H9 (cell line): ENCODE data around the gene CPNE2. TPM values are rescaled to one million over a fixed set of nuclear protein-coding genes. Genes with fewer than 3 reads are reported as not detected.

Experiments used
- DNase-seq: peaks from one replicate; pipeline ENCODE4 v3.0.0-alpha.2; 2017
- H2AFZ ChIP-seq: one replicate; pipeline ENCODE4 v1.6.1; 2013; ENCODE audit warnings: mild to moderate bottlenecking, low read length, control low read depth, moderate library complexity
- H2AK5ac ChIP-seq: 2 replicates; pipeline ENCODE4 v1.6.1; 2013; ENCODE audit warnings: low read length, control low read depth, mixed read lengths; ENCODE audit not compliant: insufficient read length
- H2BK120ac ChIP-seq: one replicate; pipeline ENCODE4 v1.6.1; 2013; ENCODE audit warnings: low read depth, mild to moderate bottlenecking, low read length, control low read depth, inconsistent platforms; ENCODE audit not compliant: poor library complexity, severe bottlenecking
- H2BK12ac ChIP-seq: 2 replicates; pipeline ENCODE4 v1.6.1; 2013; ENCODE audit warnings: low read length, control low read depth, mixed read lengths, low read depth; ENCODE audit not compliant: insufficient read length
- H2BK15ac ChIP-seq: 2 replicates; pipeline ENCODE4 v1.6.1; 2013; ENCODE audit warnings: low read depth, low read length, control low read depth
- H2BK20ac ChIP-seq: one replicate; pipeline ENCODE4 v1.6.1; 2013; ENCODE audit warnings: low read depth, mild to moderate bottlenecking, low read length, control low read depth, inconsistent platforms; ENCODE audit not compliant: poor library complexity, severe bottlenecking
- H2BK5ac ChIP-seq: 2 replicates; pipeline ENCODE4 v1.6.1; 2013; ENCODE audit warnings: low read length, control low read depth, mixed read lengths; ENCODE audit not compliant: insufficient read length
- H3K14ac ChIP-seq: 2 replicates; pipeline ENCODE4 v1.6.1; 2013; ENCODE audit warnings: low read length, control low read depth; ENCODE audit not compliant: insufficient read depth
- H3K18ac ChIP-seq: 2 replicates; pipeline ENCODE4 v1.6.1; 2013; ENCODE audit warnings: low read depth, mild to moderate bottlenecking, mixed read lengths, low read length, control low read depth; ENCODE audit not compliant: insufficient read length
- H3K23ac ChIP-seq: 2 replicates; pipeline ENCODE4 v1.6.1; 2013; ENCODE audit warnings: low read length, control low read depth, mixed read lengths, low read depth; ENCODE audit not compliant: insufficient read length
- H3K23me2 ChIP-seq: 2 replicates; pipeline ENCODE4 v1.6.1; 2013; ENCODE audit warnings: low read depth, mild to moderate bottlenecking, mixed read lengths, low read length, control low read depth; ENCODE audit not compliant: insufficient read length, poor library complexity, severe bottlenecking
- H3K27ac ChIP-seq: 2 replicates; pipeline ENCODE4 v1.5.1; 2013; ENCODE audit warnings: low read length, control low read depth, mixed read lengths, low read depth; ENCODE audit not compliant: insufficient read length
- H3K27me3 ChIP-seq: 2 replicates; pipeline ENCODE4 v1.6.1; 2013; ENCODE audit warnings: low read length, control low read depth, inconsistent platforms; ENCODE audit not compliant: insufficient read depth
- H3K4ac ChIP-seq: 2 replicates; pipeline ENCODE4 v1.6.1; 2013; ENCODE audit warnings: low read depth, mild to moderate bottlenecking, control low read depth, inconsistent platforms, low read length, moderate library complexity
- H3K4me1 ChIP-seq: 2 replicates; pipeline ENCODE4 v1.6.1; 2013; ENCODE audit warnings: low read length, control low read depth, inconsistent platforms; ENCODE audit not compliant: insufficient read depth
- H3K4me2 ChIP-seq: 2 replicates; pipeline ENCODE4 v1.6.1; 2013; ENCODE audit warnings: low read length, control low read depth, mixed read lengths; ENCODE audit not compliant: insufficient read length, insufficient read depth
- H3K56ac ChIP-seq: 2 replicates; pipeline ENCODE4 v1.6.1; 2013; ENCODE audit warnings: low read depth, mild to moderate bottlenecking, mixed read lengths, low read length, control low read depth; ENCODE audit not compliant: insufficient read length
- H3K79me1 ChIP-seq: 2 replicates; pipeline ENCODE4 v1.6.1; 2013; ENCODE audit warnings: low read depth, mild to moderate bottlenecking, moderate library complexity, low read length, control low read depth, inconsistent platforms; ENCODE audit not compliant: insufficient read depth, poor library complexity, severe bottlenecking
- H3K79me2 ChIP-seq: 2 replicates; pipeline ENCODE4 v1.6.1; 2013; ENCODE audit warnings: low read length, control low read depth, inconsistent platforms; ENCODE audit not compliant: insufficient read depth
- H3K9ac ChIP-seq: 2 replicates; pipeline ENCODE4 v1.6.1; 2013; ENCODE audit warnings: low read length, control low read depth, mixed read lengths; ENCODE audit not compliant: insufficient read length; ENCODE audit errors: extremely low read depth
- H3K9me3 ChIP-seq: one replicate; pipeline ENCODE4 v1.6.1; 2013; ENCODE audit warnings: low read depth, low read length, inconsistent platforms; ENCODE audit not compliant: control insufficient read depth
- H3T11ph ChIP-seq: one replicate; pipeline ENCODE4 v1.6.1; 2013; ENCODE audit warnings: mild to moderate bottlenecking, low read length, control low read depth, inconsistent platforms
- H4K20me1 ChIP-seq: one replicate; pipeline ENCODE4 v1.6.1; 2013; ENCODE audit not compliant: control insufficient read depth, insufficient read length, insufficient read depth
- H4K5ac ChIP-seq: 2 replicates; pipeline ENCODE4 v1.6.1; 2013; ENCODE audit warnings: low read depth, mild to moderate bottlenecking, mixed read lengths, low read length, control low read depth; ENCODE audit not compliant: insufficient read length
- H4K8ac ChIP-seq: replicated peaks from 2 replicates; pipeline ENCODE4 v1.6.1; 2013; ENCODE audit warnings: low read length, control low read depth, mixed read lengths, low read depth; ENCODE audit not compliant: insufficient read length
- H4K91ac ChIP-seq: 2 replicates; pipeline ENCODE4 v1.6.1; 2013; ENCODE audit warnings: low read depth, mild to moderate bottlenecking, moderate library complexity, mixed read lengths, low read length, control low read depth; ENCODE audit not compliant: insufficient read length
- H3K27ac Mint-ChIP-seq, 3 experiments: 2 replicates in 2 of 3; 3 replicates in 1 of 3; pipeline ENCODE4 v1.8.0; 2020 to 2021; ENCODE audit warnings: mixed read lengths in 3 of 3, mild to moderate bottlenecking in 1 of 3, moderate library complexity in 1 of 3
- H3K27me3 Mint-ChIP-seq: 2 replicates; pipeline ENCODE4 v1.8.0; 2021; ENCODE audit warnings: low read depth, mild to moderate bottlenecking, moderate library complexity, mixed read lengths
- H3K36me3 Mint-ChIP-seq, 3 experiments: 2 replicates in 2 of 3; 3 replicates in 1 of 3; pipeline ENCODE4 v1.8.0; 2020 to 2021; ENCODE audit warnings: low read depth in 3 of 3, mixed read lengths in 3 of 3; ENCODE audit not compliant: insufficient read depth in 1 of 3
- H3K4me1 Mint-ChIP-seq, 2 experiments: 2 replicates each; pipeline ENCODE4 v1.8.0; 2020; ENCODE audit warnings: mixed read lengths in 2 of 2
- H3K4me3 Mint-ChIP-seq, 2 experiments: 2 replicates in 1 of 2; 3 replicates in 1 of 2; pipeline ENCODE4 v1.8.0; 2020 to 2021; ENCODE audit warnings: mild to moderate bottlenecking in 2 of 2, mixed read lengths in 2 of 2, moderate library complexity in 1 of 2
- H3K9me3 Mint-ChIP-seq, 2 experiments: 2 replicates in 1 of 2; 3 replicates in 1 of 2; pipeline ENCODE4 v1.8.0; 2020; ENCODE audit warnings: mild to moderate bottlenecking in 2 of 2, mixed read lengths in 2 of 2, moderate library complexity in 1 of 2
- CTCF ChIP-seq: fragments of 200-600 bp; sonication (generic); conservative IDR thresholded peaks from 3 replicates; pipeline ENCODE4 v1.8.0; 2021; ENCODE audit warnings: antibody characterized with exemption, mild to moderate bottlenecking
- WGBS: extraction: QIAGEN DNeasy Blood & Tissue Kit; methylation state at CpG from one replicate; pipeline ENCODE4 v1.1.7; 2013; ENCODE audit warnings: missing lambda C conversion rate, low lambda C conversion rate, mixed read lengths; ENCODE audit not compliant: insufficient read length; ENCODE audit errors: extremely low coverage; 5-methylcytosine and 5-hydroxymethylcytosine counted together
- total RNA-seq: library from RNA; stranded (reverse); gene quantifications from 2 replicates; pipeline ENCODE4 v1.2.1, GENCODE V29; 2021

The CPNE2 gene
- total RNA-seq, 1 experiment from 2014 or later, result 8.0 TPM

GRCh38 chr16:57125376-57125775, 33.0 kb downstream of the CPNE2 start:
- Histone ChIP-seq H2BK12ac (no peak overlapping the region), H3K56ac (no peak overlapping the region), H3K9ac (no peak overlapping the region), H4K8ac (no peak overlapping the region), H4K5ac (no peak overlapping the region), H3K23ac (no peak overlapping the region), H2BK5ac (no peak overlapping the region), H3K4ac (no peak overlapping the region), H3K23me2 (no peaks in the 10 kb centered on the region), H3K14ac (no peak overlapping the region), H3K4me2 (no peak overlapping the region), H3K79me2 (no peaks in the 10 kb centered on the region), H3T11ph (no peak overlapping the region), H4K20me1 (no peaks in the 10 kb centered on the region), H3K79me1 (no peaks in the 10 kb centered on the region), H2BK15ac (no peak overlapping the region), H2BK20ac (no peak overlapping the region), H3K27ac (no peak overlapping the region), H3K27me3 (no peaks in the 10 kb centered on the region), H2AK5ac (no peak overlapping the region), H3K4me1 (no peaks in the 10 kb centered on the region), H2AFZ (no peak overlapping the region), H2BK120ac (no peak overlapping the region), H4K91ac (no peak overlapping the region), H3K18ac (no peak overlapping the region), H3K9me3 (no peaks in the 10 kb centered on the region)
- peaks cover 7% of the 10 kb centered on the region in 2 experiments for H3K4me1 Mint-ChIP-seq
- no peaks in the 10 kb centered on the region for H3K9me3 Mint-ChIP-seq
- no peak for DNase-seq
- TF ChIP-seq CTCF, result no peak
- H3K4me3 Mint-ChIP-seq, result no peak overlapping the region
- H3K36me3 Mint-ChIP-seq, result peaks cover 0 to 5% (median 0%) of the 10 kb centered on the region in 3 experiments; a peak in 1 of 7 replicates
- WGBS, result no CpG with 5 or more reads among the region's 4 CpGs
- no peak overlapping the region for H3K27ac Mint-ChIP-seq
- H3K27me3 Mint-ChIP-seq, result no peaks in the 10 kb centered on the region
